Measurements from ENCODE around the gene GFRA4.

Gene GFRA4

DNA sequence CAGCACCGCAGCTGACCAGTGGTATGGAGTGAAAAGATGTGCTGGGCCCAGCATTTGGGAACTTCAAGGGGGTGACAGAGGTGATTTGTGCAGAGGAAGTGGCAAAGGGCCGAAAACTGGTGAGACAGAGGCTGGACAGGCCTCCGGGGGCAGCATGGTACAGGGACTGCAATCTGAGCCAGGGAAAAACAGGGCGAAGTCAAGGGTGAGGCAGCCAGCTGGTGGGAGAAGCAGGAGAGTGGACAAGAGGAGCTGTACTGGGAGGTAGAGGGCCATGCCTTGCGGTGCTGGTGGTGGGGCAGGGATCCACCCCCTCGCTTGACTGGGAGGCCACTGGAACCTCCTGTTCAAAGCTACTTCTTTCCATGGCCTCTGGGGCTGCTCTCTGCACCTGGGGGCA, 7.3 kb upstream of the GFRA4 start:
- TF ChIP-seq, protein P1, sequence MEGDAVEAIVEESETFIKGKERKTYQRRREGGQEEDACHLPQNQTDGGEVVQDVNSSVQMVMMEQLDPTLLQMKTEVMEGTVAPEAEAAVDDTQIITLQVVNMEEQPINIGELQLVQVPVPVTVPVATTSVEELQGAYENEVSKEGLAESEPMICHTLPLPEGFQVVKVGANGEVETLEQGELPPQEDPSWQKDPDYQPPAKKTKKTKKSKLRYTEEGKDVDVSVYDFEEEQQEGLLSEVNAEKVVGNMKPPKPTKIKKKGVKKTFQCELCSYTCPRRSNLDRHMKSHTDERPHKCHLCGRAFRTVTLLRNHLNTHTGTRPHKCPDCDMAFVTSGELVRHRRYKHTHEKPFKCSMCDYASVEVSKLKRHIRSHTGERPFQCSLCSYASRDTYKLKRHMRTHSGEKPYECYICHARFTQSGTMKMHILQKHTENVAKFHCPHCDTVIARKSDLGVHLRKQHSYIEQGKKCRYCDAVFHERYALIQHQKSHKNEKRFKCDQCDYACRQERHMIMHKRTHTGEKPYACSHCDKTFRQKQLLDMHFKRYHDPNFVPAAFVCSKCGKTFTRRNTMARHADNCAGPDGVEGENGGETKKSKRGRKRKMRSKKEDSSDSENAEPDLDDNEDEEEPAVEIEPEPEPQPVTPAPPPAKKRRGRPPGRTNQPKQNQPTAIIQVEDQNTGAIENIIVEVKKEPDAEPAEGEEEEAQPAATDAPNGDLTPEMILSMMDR (conservative IDR thresholded peaks at IDR 0.05), result no peak
- no peak for TF ChIP-seq ZFX (IDR thresholded peaks at IDR 0.05)
- H3K27ac ChIP-seq, result no peak overlapping the region

DNA sequence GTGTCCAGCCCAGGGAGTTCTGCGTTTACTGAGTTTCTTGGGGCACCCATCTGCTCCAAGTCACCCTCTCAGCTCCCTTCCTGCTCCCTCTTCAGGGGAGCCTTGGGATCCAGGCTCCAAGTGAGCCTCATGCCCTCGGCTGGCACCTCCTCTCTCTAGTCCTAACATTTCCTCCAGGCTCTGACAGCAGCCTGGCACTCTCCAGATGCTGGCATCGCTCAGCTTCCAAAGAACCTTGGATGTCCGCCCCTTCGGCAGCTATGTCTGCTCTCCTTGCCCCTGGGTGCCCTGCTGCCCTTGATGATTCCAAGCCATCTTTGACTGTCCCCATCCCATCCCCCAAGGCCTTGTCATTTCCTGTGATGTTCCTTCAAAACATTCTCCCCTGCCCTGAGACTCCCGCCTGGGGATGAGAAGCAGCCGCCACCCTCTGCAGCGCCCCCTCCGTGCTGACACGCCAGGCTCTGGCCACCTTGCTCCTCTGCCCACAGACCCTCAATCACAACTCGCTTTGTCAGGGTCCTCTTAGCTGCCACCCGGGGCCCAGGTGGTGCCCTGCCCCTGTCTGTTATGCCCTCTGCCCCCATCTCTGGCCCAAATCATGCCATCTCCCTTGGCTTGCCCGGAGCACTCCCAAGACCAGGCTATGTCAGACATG, 6.6 kb upstream of the GFRA4 start:
- H3K27ac ChIP-seq, result no peak overlapping the region
- TF ChIP-seq ZFX (IDR thresholded peaks at IDR 0.05), result no peak
- TF ChIP-seq, protein P1 (conservative IDR thresholded peaks at IDR 0.05), result no peak

DNA sequence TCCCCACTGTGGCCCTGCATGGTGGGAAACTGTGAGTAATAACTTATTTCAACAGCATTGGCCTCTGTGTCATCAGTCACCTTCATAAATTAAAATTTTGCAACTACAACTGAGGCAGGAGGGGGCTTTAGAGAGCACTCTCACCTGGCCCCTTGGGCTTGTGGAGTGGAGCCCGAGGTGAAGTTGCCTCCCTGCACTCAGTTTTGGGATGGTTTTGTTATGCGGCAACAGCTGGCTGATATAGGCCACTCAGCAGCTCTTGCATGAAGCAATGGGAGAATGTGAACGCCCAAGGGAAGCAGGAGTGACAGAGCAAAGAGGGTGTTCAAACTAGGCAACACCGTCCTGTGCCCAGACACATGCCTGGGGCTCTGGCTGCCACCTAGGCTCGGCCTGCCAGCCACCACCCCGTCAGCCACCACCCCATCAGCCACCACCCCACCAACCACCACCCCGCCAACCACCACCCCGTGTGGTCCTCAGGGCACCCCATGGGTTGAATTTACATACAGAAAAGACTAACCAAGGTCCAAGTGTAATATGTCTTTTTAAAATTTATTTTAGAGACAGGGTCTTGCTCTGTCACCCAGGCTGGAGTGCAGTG, 4.3 kb upstream of the GFRA4 start:
- H3K27ac ChIP-seq, result no peak overlapping the region
- no peak for TF ChIP-seq ZFX (IDR thresholded peaks at IDR 0.05)
- TF ChIP-seq, protein P1 (conservative IDR thresholded peaks at IDR 0.05), result no peak

DNA sequence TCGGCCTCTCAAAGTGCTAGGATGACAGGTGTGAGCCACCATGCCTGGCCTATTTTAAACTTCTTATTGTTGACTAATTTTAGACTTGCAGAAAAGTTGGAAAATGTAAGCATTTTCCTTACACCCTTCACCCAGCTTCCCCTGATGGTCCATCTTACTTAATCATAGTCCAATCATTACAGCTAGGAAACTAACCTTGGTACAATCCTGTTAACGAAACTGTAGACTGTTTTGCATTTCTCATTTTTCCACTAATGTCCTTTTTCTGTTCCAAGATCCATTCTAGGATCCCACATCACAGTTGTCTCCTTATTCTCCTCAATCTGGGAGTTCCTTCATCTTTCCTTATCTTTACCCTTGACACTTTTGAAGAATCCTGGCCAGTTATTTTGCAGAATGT, 659 bp upstream of the GFRA4 start:
- H3K27ac ChIP-seq, result no peak overlapping the region
- TF ChIP-seq, protein P1 (conservative IDR thresholded peaks at IDR 0.05), result no peak
- no peak for TF ChIP-seq ZFX (IDR thresholded peaks at IDR 0.05)

DNA sequence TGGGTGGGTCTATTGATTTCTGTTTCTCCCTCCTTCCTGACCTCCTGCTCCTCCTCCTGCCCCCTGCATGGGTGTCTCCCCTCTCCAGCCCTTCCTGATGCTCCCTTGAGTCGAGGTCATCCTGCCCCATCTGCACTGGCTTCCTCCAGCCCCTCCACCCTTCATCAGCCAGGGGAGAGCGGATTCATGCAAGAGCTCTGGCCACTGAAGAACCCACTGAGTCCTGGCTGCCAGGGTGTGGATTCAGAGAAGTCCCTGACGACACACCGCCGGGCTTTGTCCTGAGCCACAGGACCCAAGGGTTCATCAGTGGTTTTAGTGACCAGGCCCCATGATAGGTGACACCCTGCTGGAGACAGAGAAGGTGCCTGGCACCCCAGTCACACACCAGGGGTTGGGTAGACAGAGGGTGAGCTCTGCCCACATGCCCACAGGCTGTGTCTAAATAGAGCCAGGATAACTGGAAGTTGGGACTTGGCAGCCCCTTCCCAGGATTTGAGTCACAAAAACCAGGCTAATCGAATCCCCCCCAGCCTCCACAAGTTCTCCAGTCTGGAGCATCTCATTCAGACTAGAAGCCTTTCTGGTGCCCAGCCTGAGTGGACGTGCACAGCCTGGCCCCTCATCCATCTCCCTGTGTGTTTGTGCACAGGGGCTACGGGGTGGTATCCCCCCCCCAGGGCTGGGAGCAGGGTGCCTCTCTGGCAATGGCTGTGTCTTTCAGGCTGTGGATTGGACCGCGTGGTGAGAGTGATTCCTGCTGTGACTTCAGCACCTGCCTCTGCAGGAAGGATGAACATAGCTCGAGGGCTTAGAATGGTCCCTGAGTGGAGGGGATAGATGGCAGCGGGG, 1.2 kb downstream of the GFRA4 start:
- H3K27ac ChIP-seq, result no peak overlapping the region
- TF ChIP-seq ZFX (IDR thresholded peaks at IDR 0.05), result no peak
- TF ChIP-seq, protein P1 (conservative IDR thresholded peaks at IDR 0.05), result no peak

DNA sequence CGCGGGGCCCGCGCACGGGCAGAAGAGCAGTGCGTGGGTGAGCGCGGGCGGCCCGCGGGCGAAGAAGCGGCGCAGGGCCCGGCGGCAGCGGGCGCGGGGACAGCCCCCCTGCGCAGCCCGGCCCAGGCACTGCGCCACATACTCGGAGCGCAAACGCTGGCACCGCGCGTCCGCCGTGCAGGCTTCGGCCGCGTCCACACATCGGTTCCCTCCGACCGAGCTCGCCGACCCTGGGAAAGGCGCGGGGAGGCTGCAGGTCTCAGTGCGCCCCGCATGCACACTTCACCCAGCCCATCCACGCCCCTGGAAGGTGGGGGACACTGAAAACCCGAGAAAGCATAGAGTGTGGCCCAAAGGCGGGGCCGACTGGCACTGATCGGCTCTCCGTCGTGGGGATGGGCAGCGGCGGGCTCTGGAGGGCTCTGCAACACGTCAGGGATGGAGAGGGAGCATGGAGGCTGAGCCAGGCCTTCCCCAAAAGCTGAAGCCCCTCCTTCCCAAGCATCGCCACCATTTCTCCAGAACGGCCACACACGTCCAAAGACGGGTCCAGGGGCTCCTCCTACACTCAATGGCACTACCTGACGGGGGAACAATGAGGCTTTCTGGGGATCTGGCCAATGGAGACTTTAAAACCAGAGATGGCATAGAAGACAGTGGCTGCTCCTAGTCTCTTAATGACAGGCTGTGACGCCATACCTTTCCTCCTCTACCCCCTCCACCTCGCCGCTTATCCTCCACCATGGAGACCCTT, 2.0 kb downstream of the GFRA4 start:
- H3K27ac ChIP-seq, result no peak overlapping the region
- TF ChIP-seq ZFX (IDR thresholded peaks at IDR 0.05), result no peak
- TF ChIP-seq, protein P1 (conservative IDR thresholded peaks at IDR 0.05), result no peak

Measured in C4-2B (cell line).